ENCODE measurements around the gene LUC7L3. TPM values are rescaled to one million over a fixed set of nuclear protein-coding genes. Genes with fewer than 3 reads are reported as not detected.

Gene LUC7L3
- total and polyA plus RNA-seq, 10 of the 15 experiments (the other 5 are each of a cell fraction or from before 2014, with no cell fraction given): 51.3 to 176 (median 149) TPM

DNA sequence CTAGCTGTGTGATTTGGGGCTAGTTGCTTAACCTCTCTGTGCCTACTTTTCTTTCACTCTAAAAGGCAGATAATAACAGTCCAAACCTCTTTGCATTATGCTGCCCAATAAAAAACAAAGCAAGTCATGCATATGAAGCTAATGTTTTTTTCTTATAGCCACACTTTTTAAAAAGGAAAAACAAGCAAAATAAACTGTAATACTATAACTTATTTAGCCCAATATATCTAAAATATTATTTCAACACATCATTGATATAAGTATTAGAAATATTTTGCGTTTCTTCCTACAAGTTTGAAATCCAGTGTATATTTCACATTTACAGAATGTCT lies 34.1 kb upstream of the LUC7L3 start:
- H3K27ac ChIP-seq (ENCODE audit: control insufficient read depth, insufficient read depth): no peak overlapping the region
- FAIRE-seq (no peak), DNase-seq (ENCODE audit: low read depth, low spot score) (no peak), ATAC-seq (no peak)
- no peaks in the 10 kb centered on the region for H3K9me3 ChIP-seq (replicated peaks; ENCODE audit: control insufficient read depth, insufficient read depth, low read length)
- no peaks in the 10 kb centered on the region for H3K4me1 ChIP-seq (ENCODE audit: control insufficient read depth, insufficient read depth, low read length)
- WGBS (ENCODE audit: insufficient coverage, insufficient replicate concordance, low lambda C conversion rate, missing lambda C conversion rate): 83% methylated on average over 1 of the region's 1 CpG
- H3K36me3 ChIP-seq (ENCODE audit: control insufficient read depth in 2 of 2, insufficient read depth in 2 of 2, low read length in 1 of 2): no peaks in the 10 kb centered on the region
- TF ChIP-seq FOXM1 (IDR thresholded peaks at IDR 0.05; ENCODE audit: low read depth, low read length): no peak
- no peak for TF ChIP-seq FOS (IDR thresholded peaks at IDR 0.05; ENCODE audit: borderline replicate concordance, extremely low read depth, insufficient read length)
- TF ChIP-seq LARP7 (IDR thresholded peaks at IDR 0.05): no peak
- TF ChIP-seq CHD1 (IDR thresholded peaks at IDR 0.05; ENCODE audit: low read depth, low read length): no peak
- TF ChIP-seq HCFC1 (IDR thresholded peaks at IDR 0.05; ENCODE audit: low read length): no peak
- no peak for TF ChIP-seq IKZF1 (conservative IDR thresholded peaks at IDR 0.05)
- no peak for TF ChIP-seq SMAD1 (IDR thresholded peaks at IDR 0.05; ENCODE audit: low read depth, partially characterized antibody)
- no peak for TF ChIP-seq SRF (IDR thresholded peaks at IDR 0.05; ENCODE audit: low read depth in 2 of 2, low read length in 2 of 2)
- no peak for TF ChIP-seq SUZ12 (IDR thresholded peaks at IDR 0.05; ENCODE audit: unreplicated experiment)
- TF ChIP-seq MTA2 (IDR thresholded peaks at IDR 0.05; ENCODE audit: low read depth): no peak
- intact Hi-C loops (cut with micrococcal nuclease; ENCODE audit: unreplicated experiment) (no loop called here), in situ Hi-C loops (cut with MboI) (no loop called here)
- ChIA-PET RAD21 (ENCODE audit: unreplicated experiment) (no interaction called here), CTCF (interaction anchor here (1.2 to 2.5 kb wide), 2 partner anchors 9 to 12 kb away, joined by 3 to 7 read pairs; no protein-coding TSS in a partner anchor), POLR2A (interaction anchor here (0.6 kb wide), 1 partner anchor 1431 kb away, joined by 3 read pairs; no protein-coding TSS in a partner anchor), SMC1A (ENCODE audit: uncharacterized antibody, unreplicated experiment) (no interaction called here)
- H3K4me3 ChIP-seq: no peak overlapping the region
- H3K4me2 ChIP-seq (ENCODE audit: control insufficient read depth, insufficient read depth): no peak overlapping the region
- H3K9ac ChIP-seq (ENCODE audit: control insufficient read depth, insufficient read depth, low read length): no peak overlapping the region
- H3K79me2 ChIP-seq (ENCODE audit: control insufficient read depth, insufficient read depth, low read length): no peaks in the 10 kb centered on the region
- no peaks in the 10 kb centered on the region; a peak in 1 of 4 replicates for H3K27me3 ChIP-seq (replicated peaks in 1 of 2; ENCODE audit: control insufficient read depth in 2 of 2, insufficient read depth in 2 of 2, low read length in 1 of 2)
- BruUV-seq (replicated peaks): no TSS peak
- no peak overlapping the region for H2AFZ ChIP-seq (ENCODE audit: control insufficient read depth, low read depth, low read length)
- no peaks in the 10 kb centered on the region for H4K20me1 ChIP-seq (ENCODE audit: control insufficient read depth, insufficient read depth)

Data from GM12878 (cell line).